ENCODE measurements around the gene TK1.

TK1 gene

DNA sequence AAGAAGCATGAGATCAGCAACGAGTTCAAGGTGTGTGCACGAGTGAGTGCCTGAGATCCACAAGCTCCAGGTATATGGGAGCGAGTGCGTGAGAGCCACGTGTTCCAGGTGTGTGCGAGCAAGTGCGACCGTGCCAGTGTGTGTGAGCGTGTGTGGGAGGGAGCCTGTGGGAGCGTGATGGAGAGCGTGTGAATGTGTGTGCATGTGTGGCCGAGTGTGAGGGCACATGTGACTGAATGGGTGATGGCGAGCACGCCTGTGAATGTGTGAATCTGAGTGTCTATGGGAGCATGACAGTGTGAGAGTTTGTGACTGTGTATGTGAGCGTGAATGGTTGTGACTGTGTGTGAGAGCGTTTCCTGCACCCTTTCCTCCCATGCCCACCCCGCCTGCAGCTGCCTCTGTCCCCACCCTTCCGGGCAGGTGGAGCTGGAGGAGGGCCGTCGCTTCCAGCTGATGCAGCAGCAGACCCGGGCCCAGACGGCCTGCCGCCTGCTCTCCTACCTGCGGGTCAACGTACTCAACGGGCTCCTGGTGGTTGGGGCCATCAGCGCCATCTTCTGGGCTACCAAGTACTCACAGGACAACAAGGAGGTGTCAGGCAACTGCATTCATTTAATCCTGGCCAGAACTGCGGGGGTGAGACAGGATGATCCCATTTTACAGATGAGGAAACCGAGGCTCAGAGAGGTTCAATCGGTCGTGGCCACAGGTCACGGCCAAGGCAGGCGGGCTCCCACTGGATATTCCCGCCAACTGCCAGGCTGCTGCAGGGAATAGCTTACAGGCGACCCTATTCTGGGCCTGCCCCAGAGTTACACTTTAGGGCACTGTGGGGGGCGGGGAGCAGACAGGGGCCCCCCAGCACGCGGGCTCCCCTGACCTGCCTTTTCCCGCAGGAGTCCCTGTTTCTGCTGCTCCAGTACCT is 52.6 kb downstream of the TK1 start:
- no peak for DNase-seq (ENCODE audit: low read depth)

DNA sequence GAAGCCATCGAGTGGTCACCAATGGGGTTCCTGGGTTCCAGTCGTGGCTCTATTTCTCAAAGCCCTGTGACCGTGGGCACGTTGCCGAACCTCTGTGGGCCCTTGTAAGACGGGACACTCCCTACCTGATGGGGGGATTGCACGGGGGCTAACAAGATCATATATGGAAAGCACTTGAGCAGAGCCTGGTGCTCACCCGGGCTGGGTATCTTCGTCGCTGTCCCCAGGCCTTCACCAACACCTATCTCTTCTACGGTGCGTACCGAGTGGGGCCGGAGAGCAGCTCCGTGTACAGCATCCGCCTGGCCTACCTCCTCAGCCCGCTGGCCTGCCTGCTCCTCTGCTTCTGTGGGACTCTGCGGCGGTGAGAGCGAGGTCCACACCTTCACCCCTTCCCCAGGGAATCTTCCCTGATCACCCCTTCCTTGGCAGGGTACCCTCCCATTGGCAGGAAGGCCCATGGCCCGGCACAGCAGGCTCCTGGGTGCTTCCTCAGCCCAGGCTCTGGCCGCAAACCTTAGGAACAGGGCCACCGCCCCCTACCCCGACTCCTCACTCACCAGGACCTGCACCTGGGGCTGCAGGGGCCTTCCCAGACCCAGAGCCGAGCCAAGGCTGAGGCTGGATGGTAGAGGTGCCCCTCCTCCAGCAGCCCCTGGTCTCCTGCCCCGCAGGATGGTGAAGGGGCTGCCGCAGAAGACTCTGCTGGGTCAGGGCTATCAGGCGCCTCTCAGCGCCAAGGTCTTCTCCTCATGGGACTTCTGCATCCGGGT is 53.5 kb downstream of the TK1 start:
- DNase-seq (ENCODE audit: low read depth), result no peak

DNA sequence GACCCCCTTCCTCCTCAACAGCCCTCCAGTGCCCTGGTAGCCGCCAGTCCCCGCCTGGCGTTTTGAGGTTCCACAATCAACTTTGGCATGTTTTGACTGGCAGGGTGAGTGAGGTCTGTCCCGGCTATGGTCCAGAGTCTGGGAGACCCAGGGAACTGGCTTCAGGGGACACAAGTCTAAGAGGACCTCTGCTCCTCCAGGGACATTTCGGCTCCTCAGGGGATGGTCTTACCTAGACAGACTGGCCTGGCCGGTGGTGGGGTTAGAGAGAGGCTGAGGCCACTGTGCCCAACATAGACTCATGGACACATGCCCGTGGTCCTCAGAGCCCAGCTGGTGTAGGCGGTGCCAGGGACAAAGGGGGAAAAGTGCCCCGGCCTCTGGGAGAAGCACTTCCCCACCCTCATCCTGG is 54.1 kb downstream of the TK1 start:
- no peak for DNase-seq (ENCODE audit: low read depth)

DNA sequence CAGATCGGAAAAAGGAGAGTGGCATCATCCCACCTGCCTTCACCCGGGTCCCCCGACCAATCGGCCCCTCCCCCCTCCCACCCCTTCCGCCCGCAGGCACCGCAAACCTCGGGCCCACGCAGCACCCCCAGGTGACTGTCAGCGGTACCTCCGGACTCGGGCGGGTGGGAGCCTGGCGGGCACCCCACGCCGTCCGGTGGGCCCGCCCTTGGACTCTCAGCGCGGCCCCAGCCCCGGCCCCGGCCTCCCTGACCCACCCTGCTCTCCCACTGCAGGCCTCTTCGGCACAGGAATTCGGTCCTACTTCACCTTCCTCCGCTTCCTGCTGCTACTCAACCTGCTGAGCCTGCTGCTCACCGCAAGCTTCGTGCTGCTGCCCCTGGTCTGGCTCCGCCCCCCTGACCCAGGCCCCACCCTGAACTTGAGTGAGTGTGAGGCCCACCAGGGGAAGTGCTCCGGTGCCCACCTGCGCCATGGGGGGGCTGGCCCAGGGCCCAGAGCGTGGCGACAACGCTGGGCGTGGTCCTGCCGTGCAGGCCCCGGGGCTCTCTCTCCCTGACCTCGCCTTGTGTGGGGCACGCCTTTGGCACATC is 54.7 kb downstream of the TK1 start:
- DNase-seq (ENCODE audit: low read depth), result peak; percentile 73

DNA sequence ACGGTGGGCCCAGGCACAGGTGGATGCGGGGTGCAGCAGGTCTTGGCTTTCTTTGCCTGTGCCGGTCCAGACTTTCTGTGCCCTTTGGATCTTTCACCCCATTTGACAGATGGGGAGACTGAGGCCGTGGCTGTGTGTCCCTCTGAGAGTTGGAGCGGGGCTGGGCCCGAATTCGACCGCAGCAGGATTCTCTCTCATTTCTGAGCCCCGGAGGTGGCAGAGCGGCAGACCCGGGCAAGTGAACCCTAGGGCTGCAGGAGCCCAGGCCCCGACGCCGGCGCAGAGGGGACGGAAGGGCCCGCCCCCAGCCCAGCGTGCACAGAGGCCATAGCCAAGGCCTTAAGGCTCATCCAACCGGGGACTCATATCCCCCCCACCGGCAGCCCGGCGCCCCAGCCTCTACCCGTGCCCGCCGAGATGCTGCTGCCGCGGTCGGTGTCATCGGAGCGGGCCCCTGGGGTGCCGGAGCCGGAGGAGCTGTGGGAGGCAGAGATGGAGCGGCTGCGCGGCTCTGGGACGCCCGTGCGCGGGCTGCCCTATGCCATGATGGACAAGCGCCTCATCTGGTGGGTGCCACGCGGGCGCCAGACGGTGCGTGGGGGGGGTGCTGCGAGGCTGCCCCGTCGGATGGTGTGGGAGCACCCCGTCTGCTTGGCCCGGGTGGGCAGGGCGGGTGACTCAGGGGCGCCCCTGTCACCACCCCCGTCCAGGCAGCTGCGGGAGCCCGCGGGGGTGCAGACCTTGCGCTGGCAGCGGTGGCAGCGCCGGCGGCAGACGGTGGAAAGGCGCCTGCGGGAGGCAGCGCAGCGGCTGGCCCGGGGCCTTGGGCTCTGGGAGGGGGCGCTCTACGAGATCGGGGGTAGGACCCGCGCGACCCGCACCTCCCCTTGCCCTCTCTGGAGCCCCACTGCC is 55.4 kb downstream of the TK1 start:
- DNase-seq (ENCODE audit: low read depth), result no peak

DNA sequence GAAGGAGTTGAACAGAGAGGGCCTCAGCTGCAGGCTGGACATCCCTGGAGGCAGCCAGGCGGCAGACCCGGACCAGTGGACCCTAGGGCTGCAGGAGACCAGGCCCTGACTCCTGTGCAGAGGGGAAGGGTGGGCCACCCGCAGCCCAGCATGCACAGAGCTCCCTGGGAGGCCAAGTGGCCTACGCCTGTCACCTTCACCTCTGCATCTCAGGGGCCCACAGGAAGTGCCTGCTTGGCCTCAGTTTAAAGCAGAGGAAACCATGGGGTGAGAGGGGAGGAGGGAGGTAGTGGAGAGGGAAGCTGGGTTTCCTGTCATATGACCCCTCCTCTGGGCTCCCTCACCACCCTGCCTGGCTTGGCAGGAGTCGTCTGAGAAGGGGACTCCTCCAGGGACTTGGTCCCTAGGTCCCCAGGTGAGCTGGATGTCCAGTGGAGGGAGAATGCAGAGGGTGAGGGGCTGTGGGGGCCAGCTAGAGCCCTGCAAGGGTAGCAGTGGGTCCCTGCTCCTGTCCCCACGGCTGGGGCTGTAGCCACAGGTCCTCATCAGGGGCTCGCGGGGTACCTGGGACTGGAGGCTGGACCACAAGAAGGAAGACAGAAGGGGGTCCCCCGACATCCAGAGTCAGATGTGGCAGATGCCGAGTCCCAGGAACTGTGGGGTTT is 56.3 kb downstream of the TK1 start, which contains the start of gene TMC8:
TMC8 (plus strand) TSS at position 335 of the 665 bp plus-strand sequence. CDS start 818 bp downstream, outside the sequence.
- peak; percentile 87 for DNase-seq (ENCODE audit: low read depth)

DNA sequence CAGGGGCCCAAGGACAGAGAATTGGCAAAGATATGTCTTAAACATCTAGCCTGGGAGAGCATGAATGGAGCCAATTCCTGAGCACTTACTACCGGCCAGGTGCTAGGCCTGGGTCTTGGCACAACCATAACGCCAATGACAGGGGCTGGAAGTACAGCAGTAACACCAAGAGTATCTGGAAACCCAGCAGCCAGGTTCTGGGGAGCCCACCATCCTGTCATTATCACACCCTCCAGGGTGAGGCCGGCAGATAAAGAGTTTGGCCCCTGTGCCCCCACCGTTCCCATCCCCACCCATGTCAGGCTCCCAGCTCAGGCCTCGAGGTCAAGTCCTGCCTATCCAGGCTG is 56.8 kb downstream of the TK1 start:
- DNase-seq (ENCODE audit: low read depth), result no peak

DNA sequence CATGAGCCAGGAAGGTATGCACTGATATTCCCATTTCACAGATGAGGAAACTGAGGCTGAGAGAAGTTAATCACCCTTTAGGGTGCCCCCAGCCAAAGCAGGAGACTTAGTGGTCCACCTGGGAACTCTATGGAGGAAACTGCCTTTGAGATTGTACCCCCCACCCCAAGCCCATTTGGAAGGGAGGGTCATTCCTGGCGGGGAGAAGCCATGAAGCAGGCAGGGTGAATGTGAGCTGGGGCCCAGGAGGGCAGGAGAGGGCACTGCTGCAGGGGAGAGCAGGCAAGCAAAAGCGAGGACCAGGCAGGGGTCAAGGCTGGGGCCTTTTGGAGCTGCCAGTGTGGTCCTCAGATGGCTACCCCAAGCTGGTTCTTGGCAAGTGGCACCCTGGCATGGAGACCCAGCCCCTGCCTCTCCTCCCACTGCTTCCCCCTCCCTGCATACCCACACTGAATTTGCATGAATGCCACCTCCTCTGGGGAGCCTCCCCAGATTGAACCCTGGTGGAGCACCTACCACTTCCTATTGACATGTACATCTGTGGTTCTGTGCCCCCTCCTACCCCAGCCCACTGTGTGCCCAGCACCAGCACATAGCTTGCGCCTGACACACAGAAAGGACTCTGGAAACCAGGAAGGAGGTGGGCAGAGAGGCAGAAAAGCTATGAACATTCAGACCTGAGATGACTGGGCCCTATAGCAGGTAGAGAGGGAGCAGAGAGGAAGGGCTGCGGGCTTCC is 57.3 kb downstream of the TK1 start:
- peak; percentile 73 for DNase-seq (ENCODE audit: low read depth)

DNA sequence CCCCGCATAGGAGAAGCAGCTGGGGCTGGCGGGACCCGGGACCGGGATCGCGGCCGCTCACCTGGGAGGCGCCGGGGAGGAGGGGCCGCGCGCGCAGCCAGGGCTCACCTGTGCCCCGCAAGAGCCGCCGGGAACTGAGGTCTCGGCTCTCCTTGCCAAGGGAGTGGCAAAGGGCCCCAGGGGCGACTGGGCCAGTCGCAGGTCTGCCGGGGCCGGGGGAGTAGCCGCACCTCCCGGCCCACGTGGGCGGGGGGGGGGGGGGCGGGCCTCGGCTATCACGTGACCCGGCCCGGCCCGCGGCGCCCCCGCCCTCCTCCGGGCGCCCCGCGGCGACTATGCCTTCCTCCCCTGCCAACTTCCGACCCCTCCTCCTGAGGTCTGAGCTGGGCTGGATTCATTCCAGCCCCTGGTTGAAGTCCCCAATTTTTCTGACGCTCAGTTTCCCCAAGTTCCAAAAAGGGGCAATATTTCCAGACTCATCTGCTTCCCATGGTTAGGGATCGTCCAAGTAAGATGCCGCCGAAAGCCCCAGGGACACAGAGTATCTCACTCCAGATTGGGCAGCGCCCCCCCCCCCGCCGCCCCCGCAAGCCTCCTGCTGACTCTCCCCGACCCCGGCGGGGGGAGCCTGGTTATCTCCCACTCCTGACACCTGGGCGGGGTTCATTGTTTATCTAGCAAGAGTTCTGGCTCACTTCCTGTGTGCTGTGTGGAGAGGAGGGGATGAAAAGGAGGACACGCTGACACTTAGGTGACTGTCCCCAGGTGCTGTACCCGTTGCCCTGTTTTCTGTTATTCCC is 58.1 kb downstream of the TK1 start, which contains the start of gene TMC6:
TMC6 (minus strand) TSS at position 205 of the 800 bp plus-strand sequence. CDS start 1,923 bp downstream, outside the sequence.
- DNase-seq (ENCODE audit: low read depth), result peak; percentile 83

DNA sequence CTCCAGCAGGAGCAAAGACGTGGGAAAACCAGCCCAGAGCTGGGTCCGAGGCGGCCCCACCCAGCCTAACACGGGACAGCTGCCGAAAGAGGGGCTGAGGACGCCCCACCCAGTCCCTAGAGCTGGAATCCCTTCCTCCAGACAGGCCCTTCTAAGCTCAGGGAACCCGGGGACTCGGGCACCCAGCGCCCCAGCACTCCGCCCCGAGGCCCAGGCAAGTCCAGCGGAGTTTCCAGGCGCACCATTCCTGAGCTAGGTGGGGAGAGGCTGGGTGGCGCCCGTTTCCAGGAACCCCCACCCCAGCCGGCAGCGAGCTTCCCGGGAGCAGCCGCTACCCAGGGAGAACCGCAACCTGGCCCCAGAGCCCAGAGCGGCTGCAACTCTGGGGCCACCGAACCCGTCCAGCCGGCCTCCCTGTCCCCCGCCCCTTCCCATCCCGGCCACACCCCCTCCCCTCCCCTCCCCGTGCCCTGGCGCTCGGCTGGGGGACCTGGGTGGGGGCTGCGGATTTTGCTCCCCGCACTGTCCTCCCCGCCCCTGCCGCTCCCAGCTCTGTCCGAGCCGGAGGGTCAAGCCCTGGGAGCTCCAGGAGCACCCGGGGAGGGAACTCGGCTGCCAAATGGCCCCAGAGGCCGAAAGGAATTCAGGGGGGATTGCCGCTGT is 58.8 kb downstream of the TK1 start:
- DNase-seq (ENCODE audit: low read depth), result no peak

DNA sequence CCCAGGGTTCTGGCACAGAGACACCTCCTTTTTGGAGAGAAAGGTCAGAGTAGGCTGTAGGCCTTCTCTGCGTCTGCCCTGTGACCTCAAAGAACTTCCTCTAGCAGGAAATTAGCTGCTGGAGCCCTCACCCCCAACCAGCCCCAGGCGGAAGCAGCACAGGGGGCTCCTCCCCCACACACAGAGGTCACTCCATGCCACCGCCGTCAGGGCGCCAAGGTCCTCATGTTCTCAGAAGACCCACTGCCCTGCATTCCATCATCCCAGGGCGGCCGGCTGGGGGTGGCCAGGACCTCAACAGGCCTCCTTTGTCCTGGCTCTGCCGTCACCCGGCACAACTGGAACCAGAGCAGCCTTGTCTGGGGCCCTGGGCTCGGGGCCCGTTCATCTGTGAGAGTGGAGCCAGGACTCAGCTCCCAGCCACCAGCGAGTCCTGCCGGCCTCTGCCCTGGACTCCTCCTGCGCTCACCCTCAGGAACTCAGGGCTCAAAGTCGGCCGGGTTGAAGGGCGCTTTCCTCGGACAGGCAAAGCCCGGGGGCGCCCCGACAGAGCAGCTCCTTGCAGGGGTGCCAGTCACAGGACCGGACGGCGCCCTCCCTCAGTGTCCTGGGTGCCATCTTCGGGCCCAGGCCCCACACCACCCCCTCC is 59.5 kb downstream of the TK1 start:
- peak; percentile 74 for DNase-seq (ENCODE audit: low read depth)

DNA sequence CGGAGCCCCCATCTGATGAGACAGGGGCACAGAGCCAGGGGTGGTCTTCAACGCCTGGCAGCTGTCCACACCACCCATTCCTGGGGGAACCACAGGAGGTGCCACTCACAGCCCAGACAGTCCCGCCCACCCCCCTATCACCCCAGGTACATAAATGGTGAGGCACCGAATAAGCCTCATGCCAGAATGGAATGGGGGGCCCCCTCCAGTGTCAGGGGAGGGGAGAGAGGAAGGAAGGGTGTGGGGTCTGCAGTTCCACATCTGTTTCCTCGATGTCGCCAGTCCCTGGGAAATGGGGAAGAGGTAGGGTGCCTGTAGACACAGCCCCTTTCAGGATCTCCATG is 60.0 kb downstream of the TK1 start:
- peak; percentile 68 for DNase-seq (ENCODE audit: low read depth)

DNA sequence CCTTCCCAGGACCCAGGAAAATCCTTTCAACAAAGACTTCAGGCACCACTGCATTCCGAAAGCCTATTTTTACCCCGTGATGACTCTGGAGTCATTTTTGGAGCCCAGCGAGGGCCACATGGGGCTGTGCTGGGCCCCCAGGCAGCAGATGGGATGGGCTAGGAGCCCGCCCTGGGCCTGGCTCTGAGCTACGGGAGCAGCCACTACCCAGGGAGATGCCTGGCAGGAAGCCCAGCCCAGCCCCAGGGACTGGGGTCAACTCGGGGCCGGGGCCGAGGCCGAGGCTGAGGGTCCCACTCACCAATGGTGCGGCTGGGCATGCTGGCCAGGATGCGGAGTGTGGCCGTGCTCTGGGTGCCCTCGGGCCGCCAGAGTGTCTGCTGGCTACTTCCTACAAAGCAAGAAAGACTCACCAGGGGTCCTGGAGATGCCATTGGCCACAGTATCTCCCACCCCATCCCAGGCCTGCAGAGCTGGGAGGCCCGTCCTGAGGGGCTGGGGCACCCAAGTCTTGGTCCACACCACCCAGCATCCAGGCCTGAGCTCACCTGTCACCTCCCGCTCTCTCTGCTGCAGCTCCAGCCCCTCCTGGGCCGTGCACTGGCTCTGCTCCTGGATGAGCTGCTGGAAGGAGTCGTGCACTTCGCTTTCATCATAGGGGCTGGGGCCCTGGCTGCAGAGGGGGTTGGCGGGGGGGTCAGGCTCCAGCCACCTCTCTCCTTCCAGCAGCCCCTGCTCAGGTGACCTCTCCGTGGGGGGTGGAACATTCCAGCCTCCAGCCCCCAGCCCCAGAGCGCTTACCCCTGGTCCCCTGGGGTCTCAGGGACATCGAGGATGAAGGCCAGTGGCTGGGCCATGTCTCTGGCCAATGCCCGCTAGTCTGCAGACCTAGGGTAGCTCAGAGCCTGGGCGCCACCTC is 60.6 kb downstream of the TK1 start:
- no peak for DNase-seq (ENCODE audit: low read depth)

DNA sequence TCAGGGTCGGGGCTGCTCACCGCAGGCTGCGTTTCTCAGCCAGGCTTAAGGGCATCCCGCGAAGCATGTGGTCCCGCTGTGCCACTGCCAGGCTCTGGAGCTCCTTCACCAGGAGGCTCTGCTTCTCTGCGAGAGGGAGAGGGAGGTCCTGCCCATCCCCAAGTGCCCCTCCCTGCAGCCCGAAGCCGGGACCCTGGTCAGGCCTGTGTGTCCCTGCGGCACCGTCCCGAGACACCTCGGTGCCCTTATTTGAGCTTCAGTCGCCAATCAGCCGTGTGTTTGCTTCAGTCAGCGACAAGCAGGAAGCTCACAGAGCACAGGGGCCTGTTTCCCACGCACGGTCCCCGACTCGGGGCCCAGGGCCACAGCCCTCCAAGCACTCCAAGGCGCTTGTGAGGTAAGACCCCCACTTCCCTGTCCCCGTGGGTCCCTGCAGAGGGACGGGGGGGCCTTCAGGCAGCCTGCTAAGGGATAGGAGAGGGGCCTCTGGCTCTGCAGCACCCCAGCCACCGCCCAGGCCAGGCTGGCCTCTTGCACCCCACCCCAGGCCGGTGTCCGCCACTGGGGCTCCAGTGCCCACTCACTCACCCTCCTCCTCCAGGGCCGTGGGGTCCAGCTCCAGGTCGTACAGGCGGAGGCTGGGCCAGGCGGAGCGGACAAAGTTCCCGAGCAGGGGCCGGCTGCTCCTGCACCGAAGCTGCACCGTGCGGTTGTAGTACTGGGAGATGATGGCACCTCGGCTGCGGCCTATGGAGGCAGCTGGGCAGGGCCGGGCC is 61.5 kb downstream of the TK1 start:
- no peak for DNase-seq (ENCODE audit: low read depth)

DNA sequence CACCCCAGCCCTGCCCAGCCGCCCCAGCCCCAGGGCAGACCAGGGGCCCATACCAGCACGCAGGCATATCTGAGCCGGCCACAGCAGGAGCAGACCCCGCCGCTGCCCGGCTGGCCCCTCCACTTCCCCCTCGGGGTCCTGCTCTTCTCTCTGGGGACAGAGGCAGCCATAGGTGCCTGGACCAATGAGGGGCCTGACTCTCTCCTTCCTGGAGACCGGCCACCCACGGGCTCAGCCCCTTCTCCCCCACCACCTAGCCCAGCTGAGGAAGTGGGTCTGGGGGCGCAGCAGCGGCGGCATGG is 62.1 kb downstream of the TK1 start:
- DNase-seq (ENCODE audit: low read depth), result no peak
